Karpas-422 (cell line): Measurements from ENCODE around the gene DNASE2. TPM values are rescaled to one million over a fixed set of nuclear protein-coding genes. Genes with fewer than 3 reads are reported as not detected.
"Not testable (repeated sequence)": the region's sequence is repeated elsewhere in the genome, so short reads cannot be mapped to it uniquely, and the experiment has no call there.

ENCODE experiments used
- DNase-seq: peaks from one replicate; pipeline ENCODE4 v3.0.0-alpha.2; 2015
- H2AFZ ChIP-seq: fragments of 200-600 bp; sonication (generic); 2 replicates; pipeline ENCODE4 v1.6.1; 2014; ENCODE audit warnings: antibody characterized with exemption, low read length, mixed read lengths
- H3K27ac ChIP-seq: fragments of 200-600 bp; sonication (generic); 2 replicates; pipeline ENCODE4 v1.5.1; 2014; ENCODE audit warnings: mild to moderate bottlenecking, low read length, moderate library complexity
- H3K27me3 ChIP-seq: fragments of 200-600 bp; sonication (generic); 2 replicates; pipeline ENCODE4 v1.6.1; 2014; ENCODE audit warnings: low read length, mixed read lengths
- H3K36me3 ChIP-seq: fragments of 200-600 bp; sonication (generic); 2 replicates; pipeline ENCODE4 v1.6.1; 2014; ENCODE audit warnings: low read length, mixed read lengths; ENCODE audit not compliant: insufficient read depth
- H3K4me1 ChIP-seq: fragments of 200-600 bp; sonication (generic); 2 replicates; pipeline ENCODE4 v1.6.1; 2014; ENCODE audit warnings: mild to moderate bottlenecking, low read length, mixed read lengths
- H3K4me2 ChIP-seq: fragments of 200-600 bp; sonication (generic); 2 replicates; pipeline ENCODE4 v1.6.1; 2014; ENCODE audit warnings: low read length, low read depth, mild to moderate bottlenecking; ENCODE audit not compliant: poor library complexity, severe bottlenecking
- H3K4me3 ChIP-seq: fragments of 200-600 bp; sonication (generic); 2 replicates; pipeline ENCODE4 v1.5.1; 2014; ENCODE audit warnings: mild to moderate bottlenecking, antibody characterized with exemption, low read length, mixed read lengths
- H3K79me2 ChIP-seq: fragments of 200-600 bp; sonication (generic); 2 replicates; pipeline ENCODE4 v1.6.1; 2014; ENCODE audit warnings: mild to moderate bottlenecking, low read length, mixed read lengths
- H3K9ac ChIP-seq: fragments of 200-600 bp; sonication (generic); 2 replicates; pipeline ENCODE4 v1.6.0; 2014; ENCODE audit warnings: low read length
- H3K9me2 ChIP-seq: fragments of 200-600 bp; sonication (generic), shearing (Covaris generic); replicated peaks from 2 replicates; pipeline ENCODE4 v1.6.0; 2014; ENCODE audit warnings: mild to moderate bottlenecking, low read length, moderate library complexity; ENCODE audit not compliant: insufficient read depth
- H3K9me3 ChIP-seq: fragments of 300-700, 200-600 bp; sonication (generic); 2 replicates; pipeline ENCODE4 v1.6.1; 2014; ENCODE audit warnings: low read length, mixed read lengths
- H4K20me1 ChIP-seq: fragments of 200-600 bp; sonication (generic); 2 replicates; pipeline ENCODE4 v1.6.1; 2014; ENCODE audit warnings: mild to moderate bottlenecking, antibody characterized with exemption, low read length, low read depth; ENCODE audit not compliant: insufficient read depth
- total RNA-seq: library from RNA; depleted of rRNA; stranded (reverse); fragments of >200 nt; shearing (Covaris generic); gene quantifications from 2 replicates; pipeline ENCODE4 v1.2.3, GENCODE V29; 2014; ENCODE audit warnings: low replicate concordance

Gene DNASE2
- total RNA-seq, 1 experiment from 2014 or later: 47.1 TPM

DNA sequence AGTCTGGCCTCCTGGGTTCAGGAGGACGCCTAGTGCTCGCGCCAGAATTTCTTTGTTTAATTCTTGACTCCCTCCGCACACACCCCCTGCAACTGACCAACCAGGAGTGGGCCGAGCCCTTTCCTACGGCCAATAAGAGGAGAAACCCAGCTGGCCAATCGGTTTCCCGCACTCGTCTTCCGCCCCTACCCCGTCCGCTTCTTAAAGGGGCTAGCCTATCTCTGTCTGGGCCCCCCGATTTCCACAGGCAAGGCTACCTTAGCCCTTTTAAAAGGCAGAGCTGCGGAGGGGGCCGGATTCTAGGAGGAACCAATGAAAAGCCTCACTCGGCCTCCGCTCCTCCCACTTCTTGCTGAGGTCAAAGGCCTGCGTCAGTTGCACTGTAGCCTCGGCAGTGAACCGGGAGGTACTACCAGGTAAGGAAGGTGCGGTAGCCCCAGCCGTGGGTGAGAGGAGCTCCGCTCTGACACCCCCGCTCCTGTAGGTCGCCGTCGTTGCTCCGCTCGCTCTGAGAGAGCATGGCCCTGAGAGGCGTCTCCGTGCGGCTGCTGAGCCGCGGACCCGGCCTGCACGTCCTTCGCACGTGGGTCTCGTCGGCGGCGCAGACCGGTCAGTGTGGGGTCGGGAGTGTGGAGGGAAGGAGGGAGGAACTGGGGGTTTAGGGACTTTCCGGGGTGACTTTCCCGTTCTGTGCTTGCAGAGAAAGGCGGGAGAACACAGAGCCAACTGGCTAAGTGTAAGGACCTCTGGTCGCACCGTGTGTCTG lies 9.7 kb upstream of the DNASE2 start, which contains the start of gene GCDH:
Gene GCDH (plus strand): TSS at position 374 of the 766 bp plus-strand sequence. CDS start 145 bp downstream, at position 519.
- H3K4me3 ChIP-seq: peak within 1 kb of the TSS; percentile 88
- H3K36me3 ChIP-seq: no peaks in the 10 kb centered on the region; the same call in 1 of the 2 replicates
- H3K9me2 ChIP-seq: no peaks in the 10 kb centered on the region
- H3K9ac ChIP-seq: peak within 1 kb of the TSS; percentile 78
- peak; percentile 99 for DNase-seq
- H3K9me3 ChIP-seq: no peaks in the 10 kb centered on the region
- peaks cover 17% of the 10 kb centered on the region for H3K79me2 ChIP-seq
- H3K27ac ChIP-seq: no peak within 1 kb of the TSS
- H3K4me2 ChIP-seq: peak within 1 kb of the TSS; percentile 89
- no peaks in the 10 kb centered on the region for H3K27me3 ChIP-seq
- H2AFZ ChIP-seq: peak within 1 kb of the TSS; percentile 72
- peaks cover 19% of the 10 kb centered on the region for H3K4me1 ChIP-seq
- H4K20me1 ChIP-seq: no peaks in the 10 kb centered on the region; the same call in 1 of the 2 replicates

DNA sequence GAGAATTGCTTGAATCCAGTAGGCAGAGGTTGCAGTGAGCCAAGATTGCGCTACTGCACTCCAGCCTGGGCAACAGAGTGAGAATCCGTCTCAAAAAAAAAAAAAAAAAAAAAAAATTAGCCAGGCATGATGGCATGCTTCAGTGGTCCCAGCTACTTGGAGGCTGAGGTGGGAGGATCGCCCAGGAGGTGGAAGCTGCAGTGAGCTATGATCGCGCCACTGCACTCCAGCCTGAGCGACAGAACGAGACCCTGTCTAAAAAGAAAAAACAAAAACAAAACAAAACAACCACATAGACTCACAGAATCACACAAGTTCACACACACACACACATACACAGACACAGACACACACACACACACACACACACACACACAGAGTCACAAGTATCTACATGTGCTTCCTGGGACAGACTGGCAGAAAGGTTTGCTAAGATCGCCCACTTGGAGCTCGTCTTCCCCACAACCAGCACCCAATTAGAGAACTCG lies 9.1 kb upstream of the DNASE2 start:
- Histone ChIP-seq H3K9ac (peak overlapping the region; percentile 67), H3K79me2 (peaks cover 17% of the 10 kb centered on the region), H2AFZ (peak overlapping the region; percentile 72), H3K4me2 (peak overlapping the region; percentile 89), H3K4me3 (peak overlapping the region; percentile 64), H3K4me1 (peaks cover 23% of the 10 kb centered on the region)
- H3K27me3 ChIP-seq, DNase-seq, H3K36me3 ChIP-seq, H3K9me3 ChIP-seq, H3K9me2 ChIP-seq, H3K27ac ChIP-seq, H4K20me1 ChIP-seq: not testable (repeated sequence)

DNA sequence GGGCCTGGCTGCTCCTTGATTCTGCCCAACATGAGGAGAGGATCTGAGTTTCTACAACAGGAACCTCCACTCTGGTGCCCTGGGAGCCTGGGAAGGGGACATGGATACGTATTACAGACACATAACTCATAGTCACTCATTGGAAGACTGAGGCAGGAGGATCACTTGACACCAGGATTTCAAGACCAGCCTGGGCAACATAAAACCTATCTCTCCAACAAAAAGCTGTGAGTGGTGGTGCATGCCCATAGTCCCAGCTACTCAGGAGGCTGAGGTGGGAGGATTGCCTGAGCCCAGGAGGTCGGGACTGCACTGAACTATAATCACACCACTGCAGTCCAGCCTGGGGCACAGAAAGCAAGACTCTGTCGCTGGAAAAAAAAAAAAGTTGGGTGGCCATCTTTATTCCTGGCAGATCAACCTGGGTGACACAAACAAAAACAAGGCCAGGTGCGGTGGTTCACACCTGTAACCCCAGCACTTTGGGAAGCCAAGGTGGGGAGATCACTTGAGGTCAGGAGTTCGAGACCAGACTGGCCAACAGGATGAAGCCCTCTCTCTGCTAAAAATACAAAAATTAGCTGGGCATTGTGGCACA lies 6.9 kb upstream of the DNASE2 start:
- no peak overlapping the region for H3K27ac ChIP-seq
- no peaks in the 10 kb centered on the region for H3K9me2 ChIP-seq
- no peak overlapping the region for H3K4me3 ChIP-seq
- H3K9me3 ChIP-seq: peaks cover 10% of the 10 kb centered on the region
- no peaks in the 10 kb centered on the region; the same call in 1 of the 2 replicates for H4K20me1 ChIP-seq
- no peak overlapping the region for H3K9ac ChIP-seq
- H3K4me2 ChIP-seq: no peak overlapping the region
- DNase-seq: no peak
- peaks cover 14% of the 10 kb centered on the region for H3K79me2 ChIP-seq
- no peak overlapping the region for H2AFZ ChIP-seq
- H3K36me3 ChIP-seq: no peaks in the 10 kb centered on the region
- H3K27me3 ChIP-seq: no peaks in the 10 kb centered on the region
- peaks cover 29% of the 10 kb centered on the region for H3K4me1 ChIP-seq

DNA sequence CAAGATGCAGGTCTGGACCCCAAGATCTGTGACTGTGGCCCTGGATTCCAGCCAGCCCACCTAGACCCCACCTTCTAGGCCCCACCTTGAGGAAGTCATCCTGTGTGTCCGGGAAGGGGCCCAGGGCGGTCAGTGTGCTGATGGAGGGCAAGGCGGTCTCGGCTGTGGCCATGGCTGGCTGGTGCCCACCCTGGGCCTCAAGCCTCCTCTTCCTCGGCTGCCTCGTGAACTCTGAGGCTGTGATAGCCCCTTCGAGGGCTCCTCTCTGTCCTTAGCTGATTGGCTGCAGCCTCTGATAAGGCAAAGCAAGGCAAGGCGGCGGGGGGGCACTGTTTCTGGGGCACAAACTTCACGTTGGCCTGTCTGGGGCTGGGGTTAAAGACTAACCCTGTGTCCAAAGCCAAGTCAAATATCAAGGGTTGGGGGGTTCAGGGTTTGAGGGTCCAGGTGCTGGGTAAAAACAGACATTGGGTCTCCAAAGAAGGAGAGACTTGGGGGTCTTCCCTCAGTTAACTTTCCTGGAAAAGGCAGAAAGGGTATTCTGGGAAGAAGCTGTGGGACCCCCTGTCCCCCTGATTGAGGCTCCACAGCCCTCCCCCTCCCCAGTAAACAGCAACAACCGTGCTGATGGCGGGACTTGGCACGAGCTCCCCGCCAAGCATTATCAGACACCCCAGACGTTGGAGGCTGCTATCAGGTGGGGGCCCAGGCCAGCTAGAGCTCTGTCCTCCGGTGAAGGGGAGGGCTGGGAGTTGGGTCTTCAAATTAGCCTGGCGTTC lies 5.9 kb upstream of the DNASE2 start, which contains the start of gene KLF1:
Gene KLF1 (minus strand): TSS at position 233 of the 779 bp plus-strand sequence. CDS start 61 bp downstream, at position 172.
- Histone ChIP-seq H3K79me2 (peaks cover 12% of the 10 kb centered on the region), H3K4me3 (peak within 1 kb of the TSS; percentile 58; the same call in 1 of the 2 replicates)

DNA sequence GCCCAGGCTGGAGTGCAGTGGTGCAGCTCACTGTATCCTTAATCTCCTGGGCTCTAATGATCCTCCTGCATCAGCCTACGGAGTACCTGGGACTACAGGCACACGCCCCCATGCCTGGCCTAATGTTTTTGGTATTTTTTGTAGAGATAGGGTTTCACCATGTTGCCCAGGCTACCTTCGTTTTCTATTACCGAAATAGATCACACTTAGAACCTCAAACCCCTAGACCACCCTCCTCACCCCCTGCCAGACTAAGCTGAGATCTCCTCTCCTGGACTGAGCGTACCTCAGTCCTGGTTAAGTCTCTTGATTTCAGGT lies 5.4 kb upstream of the DNASE2 start:
- H3K36me3 ChIP-seq: no peaks in the 10 kb centered on the region
- H3K9me2 ChIP-seq: no peaks in the 10 kb centered on the region
- no peak overlapping the region for H3K4me2 ChIP-seq
- DNase-seq: no peak
- no peak overlapping the region for H3K27ac ChIP-seq
- no peak overlapping the region for H2AFZ ChIP-seq
- peaks cover 10% of the 10 kb centered on the region for H3K9me3 ChIP-seq
- H4K20me1 ChIP-seq: no peaks in the 10 kb centered on the region; the same call in 1 of the 2 replicates
- peaks cover 6% of the 10 kb centered on the region for H3K79me2 ChIP-seq
- no peaks in the 10 kb centered on the region for H3K27me3 ChIP-seq
- H3K9ac ChIP-seq: no peak overlapping the region
- peaks cover 25% of the 10 kb centered on the region for H3K4me1 ChIP-seq
- H3K4me3 ChIP-seq: no peak overlapping the region

More for the DNA sequence above, 5.9 kb upstream of the DNASE2 start, which contains the start of gene KLF1:
- no peak within 1 kb of the TSS for H2AFZ ChIP-seq
- H3K27ac ChIP-seq: no peak within 1 kb of the TSS
- H3K9ac ChIP-seq: peak within 1 kb of the TSS; percentile 46; the same call in 1 of the 2 replicates
- no peaks in the 10 kb centered on the region for H3K9me2 ChIP-seq
- H3K9me3 ChIP-seq: peaks cover 10% of the 10 kb centered on the region
- no peaks in the 10 kb centered on the region for H3K36me3 ChIP-seq
- H3K27me3 ChIP-seq: no peaks in the 10 kb centered on the region
- H3K4me1 ChIP-seq: peaks cover 27% of the 10 kb centered on the region
- H3K4me2 ChIP-seq: peak within 1 kb of the TSS; percentile 72
- no peaks in the 10 kb centered on the region; the same call in 1 of the 2 replicates for H4K20me1 ChIP-seq
- no peak for DNase-seq

DNA sequence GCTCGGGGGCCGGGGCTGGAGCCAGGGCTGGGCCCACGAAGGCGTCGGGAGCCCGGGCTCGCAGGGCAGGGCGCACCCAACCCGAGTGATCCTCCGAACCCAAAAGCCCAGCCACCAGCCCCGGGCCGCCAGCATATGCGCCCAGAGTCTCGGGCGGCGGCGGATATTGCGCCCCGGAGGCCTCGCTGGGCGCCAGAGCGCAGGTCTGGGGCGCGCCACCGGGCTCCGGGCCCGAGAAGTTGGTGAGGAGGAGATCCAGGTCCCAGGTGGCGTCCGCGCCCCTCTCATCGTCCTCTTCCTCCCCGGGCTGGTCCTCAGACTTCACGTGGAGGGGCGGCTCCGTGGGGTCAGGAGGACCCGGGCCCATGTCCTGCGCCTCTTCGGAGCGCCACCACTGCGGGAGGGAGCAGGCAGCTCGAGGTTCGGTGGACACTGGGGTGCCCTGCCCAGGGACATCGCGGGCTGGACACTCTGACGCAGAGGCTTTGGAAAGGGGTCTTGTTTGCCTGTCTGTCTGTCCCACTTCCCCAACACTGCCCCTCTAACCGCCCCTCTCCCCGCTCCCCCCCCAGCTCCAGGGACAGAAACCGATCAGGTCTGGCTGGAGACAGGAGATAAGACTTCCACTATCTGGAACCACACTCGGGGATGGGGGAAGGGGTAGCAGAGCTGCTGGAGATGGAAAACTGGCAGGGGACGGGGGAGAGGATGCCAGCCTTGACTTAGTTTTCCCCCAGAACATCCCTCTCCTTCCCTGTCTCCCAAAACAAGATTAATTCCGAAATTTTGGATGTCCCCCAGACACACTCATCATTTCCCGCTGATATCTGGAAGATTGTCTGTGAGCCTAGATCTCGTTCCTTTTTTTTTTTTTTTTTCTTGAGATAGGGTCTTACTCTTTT lies 4.8 kb upstream of the DNASE2 start:
- Histone ChIP-seq H3K9me2 (no peaks in the 10 kb centered on the region), H2AFZ (no peak overlapping the region), H3K27me3 (no peaks in the 10 kb centered on the region), H3K79me2 (peaks cover under 1% of the 10 kb centered on the region; the same call in 1 of the 2 replicates), H4K20me1 (no peaks in the 10 kb centered on the region), H3K9me3 (peaks cover 10% of the 10 kb centered on the region), H3K4me3 (peak overlapping the region; percentile 58; the same call in 1 of the 2 replicates), H3K9ac (peak overlapping the region; percentile 46), H3K4me2 (peak overlapping the region; percentile 72), H3K4me1 (peaks cover 27% of the 10 kb centered on the region), H3K36me3 (no peaks in the 10 kb centered on the region), H3K27ac (no peak overlapping the region)
- DNase-seq: no peak

DNA sequence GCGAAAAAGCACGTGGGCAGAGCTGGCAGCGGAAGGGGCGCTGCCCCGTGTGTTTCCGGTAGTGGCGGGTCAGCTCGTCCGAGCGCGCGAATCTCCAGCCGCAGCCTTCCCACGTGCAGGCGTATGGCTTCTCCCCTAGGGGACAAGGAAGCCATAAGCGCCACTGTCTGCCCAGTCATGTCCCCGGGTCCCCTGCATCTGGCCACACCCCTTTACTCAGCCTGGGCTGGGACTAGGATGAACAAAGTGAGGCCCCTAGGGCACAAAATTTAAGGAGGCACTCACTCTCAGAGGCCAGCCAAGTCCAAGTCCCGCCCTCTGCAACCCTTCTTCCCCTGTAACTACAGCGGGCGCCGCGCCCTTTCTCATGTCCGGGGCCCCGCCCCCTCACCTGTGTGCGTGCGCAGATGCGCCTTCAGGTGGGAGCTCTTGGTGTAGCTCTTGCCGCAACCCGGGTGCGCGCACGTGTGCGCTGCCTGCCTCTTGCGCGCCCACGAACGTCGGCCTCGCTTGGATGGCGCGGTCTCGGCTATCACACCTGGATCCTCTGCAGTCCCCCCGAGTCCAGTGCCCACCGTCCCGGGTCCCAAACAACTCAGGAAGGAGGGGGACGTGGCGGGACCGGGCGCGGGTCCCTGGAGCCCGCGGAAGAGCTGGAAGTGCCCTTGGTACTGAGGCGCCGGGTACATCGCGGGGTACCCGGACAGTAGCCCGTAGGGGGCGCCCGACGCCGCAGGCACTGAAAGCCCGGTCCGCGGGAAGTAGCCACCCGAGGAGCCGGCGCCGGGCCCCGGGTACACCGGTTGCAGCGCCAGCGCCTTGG lies 3.9 kb upstream of the DNASE2 start:
- H3K79me2 ChIP-seq: peaks cover 5% of the 10 kb centered on the region; the same call in 1 of the 2 replicates
- H3K4me3 ChIP-seq: peak overlapping the region; percentile 58; the same call in 1 of the 2 replicates
- H3K9me3 ChIP-seq: peaks cover 10% of the 10 kb centered on the region
- H3K9me2 ChIP-seq: no peaks in the 10 kb centered on the region
- H3K4me1 ChIP-seq: peaks cover 28% of the 10 kb centered on the region
- H3K36me3 ChIP-seq: no peaks in the 10 kb centered on the region
- no peaks in the 10 kb centered on the region for H3K27me3 ChIP-seq
- no peaks in the 10 kb centered on the region for H4K20me1 ChIP-seq
- H3K9ac ChIP-seq: peak overlapping the region; percentile 46
- peak; percentile 95 for DNase-seq
- peak overlapping the region; percentile 95 for H2AFZ ChIP-seq
- H3K27ac ChIP-seq: no peak overlapping the region
- peak overlapping the region; percentile 72 for H3K4me2 ChIP-seq
